ENCODE results near the gene ITCH.

The ITCH gene

GRCh38 chr20:34363062-34363464 lies at the start of gene ITCH:
ITCH (plus strand) TSS chr20:34363273; CDS start chr20:34393812, 30,539 bp downstream.
- no peaks in the 10 kb centered on the region for H3K9me3 ChIP-seq
- TF ChIP-seq CTCF (IDR thresholded peaks at IDR 0.05) = no peak

GRCh38 chr20:34315236-34315635 lies 47.8 kb upstream of the ITCH start:
- no peaks in the 10 kb centered on the region for H3K9me3 ChIP-seq
- H3K27ac ChIP-seq = no peak overlapping the region
- no peak overlapping the region for H3K4me3 ChIP-seq (ENCODE audit: low read depth in 1 of 2, low read length in 1 of 2)
- H3K36me3 ChIP-seq = no peaks in the 10 kb centered on the region
- H3K27me3 ChIP-seq = peaks cover 32% of the 10 kb centered on the region
- no peak for TF ChIP-seq CTCF (IDR thresholded peaks at IDR 0.05)
- peaks cover 14 to 19% of the 10 kb centered on the region in 2 experiments for H3K4me1 ChIP-seq (ENCODE audit: control insufficient read depth in 1 of 2, insufficient read depth in 1 of 2, low read depth in 1 of 2, low read length in 1 of 2)

More at GRCh38 chr20:34363062-34363464, at the start of gene ITCH:
- Histone ChIP-seq H3K27ac (peak within 1 kb of the TSS; percentile 92), H3K36me3 (no peaks in the 10 kb centered on the region), H3K4me1 (ENCODE audit: control insufficient read depth in 1 of 2, insufficient read depth in 1 of 2, low read depth in 1 of 2, low read length in 1 of 2) (peaks cover 36 to 37% of the 10 kb centered on the region in 2 experiments), H3K27me3 (no peaks in the 10 kb centered on the region), H3K4me3 (ENCODE audit: low read depth in 1 of 2, low read length in 1 of 2) (peak within 1 kb of the TSS; percentile 87 to 91)

GRCh38 chr20:34316196-34316814 lies 46.8 kb upstream of the ITCH start:
- Histone ChIP-seq H3K27ac (no peak overlapping the region), H3K4me1 (ENCODE audit: control insufficient read depth in 1 of 2, insufficient read depth in 1 of 2, low read depth in 1 of 2, low read length in 1 of 2) (peaks cover 14 to 16% of the 10 kb centered on the region in 2 experiments), H3K36me3 (no peaks in the 10 kb centered on the region), H3K4me3 (ENCODE audit: low read depth in 1 of 2, low read length in 1 of 2) (no peak overlapping the region), H3K27me3 (peaks cover 28% of the 10 kb centered on the region), H3K9me3 (no peaks in the 10 kb centered on the region)
- no peak for TF ChIP-seq CTCF (IDR thresholded peaks at IDR 0.05)

GRCh38 chr20:34318609-34319443 lies 44.2 kb upstream of the ITCH start:
- H3K4me1 ChIP-seq (ENCODE audit: control insufficient read depth in 1 of 2, insufficient read depth in 1 of 2, low read depth in 1 of 2, low read length in 1 of 2) = no peaks in the 10 kb centered on the region
- H3K9me3 ChIP-seq = no peaks in the 10 kb centered on the region
- no peak overlapping the region for H3K27ac ChIP-seq
- peaks cover 15% of the 10 kb centered on the region for H3K27me3 ChIP-seq
- no peaks in the 10 kb centered on the region for H3K36me3 ChIP-seq
- no peak for TF ChIP-seq CTCF (IDR thresholded peaks at IDR 0.05)
- H3K4me3 ChIP-seq (ENCODE audit: low read depth in 1 of 2, low read length in 1 of 2) = no peak overlapping the region

GRCh38 chr20:34320861-34321260 lies 42.2 kb upstream of the ITCH start:
- Histone ChIP-seq H3K36me3 (no peaks in the 10 kb centered on the region), H3K4me1 (ENCODE audit: control insufficient read depth in 1 of 2, insufficient read depth in 1 of 2, low read depth in 1 of 2, low read length in 1 of 2) (no peaks in the 10 kb centered on the region), H3K9me3 (no peaks in the 10 kb centered on the region), H3K27me3 (peaks cover 15% of the 10 kb centered on the region), H3K27ac (no peak overlapping the region), H3K4me3 (ENCODE audit: low read depth in 1 of 2, low read length in 1 of 2) (no peak overlapping the region)
- no peak for TF ChIP-seq CTCF (IDR thresholded peaks at IDR 0.05)
